Measurements from ENCODE around the gene FARP1. TPM values are rescaled to one million over a fixed set of nuclear protein-coding genes. Genes with fewer than 3 reads are reported as not detected.

FARP1 gene, protein sequence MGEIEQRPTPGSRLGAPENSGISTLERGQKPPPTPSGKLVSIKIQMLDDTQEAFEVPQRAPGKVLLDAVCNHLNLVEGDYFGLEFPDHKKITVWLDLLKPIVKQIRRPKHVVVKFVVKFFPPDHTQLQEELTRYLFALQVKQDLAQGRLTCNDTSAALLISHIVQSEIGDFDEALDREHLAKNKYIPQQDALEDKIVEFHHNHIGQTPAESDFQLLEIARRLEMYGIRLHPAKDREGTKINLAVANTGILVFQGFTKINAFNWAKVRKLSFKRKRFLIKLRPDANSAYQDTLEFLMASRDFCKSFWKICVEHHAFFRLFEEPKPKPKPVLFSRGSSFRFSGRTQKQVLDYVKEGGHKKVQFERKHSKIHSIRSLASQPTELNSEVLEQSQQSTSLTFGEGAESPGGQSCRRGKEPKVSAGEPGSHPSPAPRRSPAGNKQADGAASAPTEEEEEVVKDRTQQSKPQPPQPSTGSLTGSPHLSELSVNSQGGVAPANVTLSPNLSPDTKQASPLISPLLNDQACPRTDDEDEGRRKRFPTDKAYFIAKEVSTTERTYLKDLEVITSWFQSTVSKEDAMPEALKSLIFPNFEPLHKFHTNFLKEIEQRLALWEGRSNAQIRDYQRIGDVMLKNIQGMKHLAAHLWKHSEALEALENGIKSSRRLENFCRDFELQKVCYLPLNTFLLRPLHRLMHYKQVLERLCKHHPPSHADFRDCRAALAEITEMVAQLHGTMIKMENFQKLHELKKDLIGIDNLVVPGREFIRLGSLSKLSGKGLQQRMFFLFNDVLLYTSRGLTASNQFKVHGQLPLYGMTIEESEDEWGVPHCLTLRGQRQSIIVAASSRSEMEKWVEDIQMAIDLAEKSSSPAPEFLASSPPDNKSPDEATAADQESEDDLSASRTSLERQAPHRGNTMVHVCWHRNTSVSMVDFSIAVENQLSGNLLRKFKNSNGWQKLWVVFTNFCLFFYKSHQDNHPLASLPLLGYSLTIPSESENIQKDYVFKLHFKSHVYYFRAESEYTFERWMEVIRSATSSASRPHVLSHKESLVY
- 1 to 10 TPM; 2.2 to 2.3 TPM for polyA plus RNA-seq

DNA sequence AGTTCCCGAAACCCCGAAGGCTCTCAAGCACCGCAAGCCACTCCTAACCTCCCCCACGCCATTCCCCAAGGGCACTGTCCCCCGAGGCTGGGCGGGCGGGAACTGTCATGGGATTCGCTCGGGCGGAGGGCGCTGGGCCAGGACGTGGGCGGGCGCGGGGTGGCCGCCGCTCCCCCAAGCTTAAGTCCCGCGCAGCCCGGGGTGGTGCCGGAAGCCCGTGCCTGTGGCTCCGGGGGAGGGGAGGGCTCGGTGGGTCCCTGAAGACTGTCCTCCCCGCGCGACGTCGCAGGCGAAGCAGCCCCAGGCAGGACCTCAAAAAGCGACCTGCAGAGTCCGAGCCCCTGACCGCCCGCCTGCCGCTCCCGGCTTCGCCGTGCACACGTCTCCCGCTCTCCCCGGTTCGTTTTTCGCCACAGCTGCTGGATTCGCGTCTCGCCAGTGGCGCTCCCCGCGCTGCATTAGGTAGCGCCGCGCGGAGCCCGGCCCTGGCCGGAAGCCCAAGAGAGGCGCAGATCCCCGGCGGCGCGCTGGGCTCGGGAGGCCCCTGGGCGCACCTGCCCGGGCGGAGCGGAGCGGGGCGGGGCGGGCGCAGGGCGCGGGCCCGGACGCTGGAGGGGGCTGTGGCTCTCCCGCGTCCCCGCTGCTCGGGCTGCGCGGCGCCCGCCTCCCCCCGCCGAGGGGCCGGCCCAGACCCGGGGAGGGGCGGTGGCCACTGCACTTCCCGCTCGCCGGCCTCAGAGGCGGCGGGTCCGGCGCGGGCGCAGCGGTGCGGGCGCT is at the start of gene FARP1:
Gene FARP1, plus strand, starts transcription at position 715 of the 777 bp plus-strand sequence. CDS start 70,149 bp downstream, outside the sequence.
- H3K27ac ChIP-seq (ENCODE audit: low read depth in 2 of 2, low read length in 1 of 2), result peak within 1 kb of the TSS; percentile 19 to 44
- H3K36me3 ChIP-seq (ENCODE audit: control insufficient read depth in 2 of 2, insufficient read depth in 2 of 2, low read length in 1 of 2), result no peaks in the 10 kb centered on the region
- H3K4me1 ChIP-seq (ENCODE audit: control insufficient read depth in 2 of 2, insufficient read depth in 2 of 2, low read length in 1 of 2), result peaks cover 3 to 4% of the 10 kb centered on the region in 2 donors
- H3K4me3 ChIP-seq (ENCODE audit: low read depth in 1 of 2, low read length in 2 of 2), result peak within 1 kb of the TSS; percentile 50 to 59
- H3K27me3 ChIP-seq (ENCODE audit: control insufficient read depth in 1 of 2, insufficient read depth in 2 of 2, low read length in 2 of 2), result no peaks in the 10 kb centered on the region
- 1% methylated on average over 60 to 98 of the region's 98 CpGs for WGBS, 2 donors
- no peaks in the 10 kb centered on the region for H3K9me3 ChIP-seq (ENCODE audit: control insufficient read depth in 2 of 2, insufficient read depth in 1 of 2, low read depth in 1 of 2, low read length in 1 of 2)

DNA sequence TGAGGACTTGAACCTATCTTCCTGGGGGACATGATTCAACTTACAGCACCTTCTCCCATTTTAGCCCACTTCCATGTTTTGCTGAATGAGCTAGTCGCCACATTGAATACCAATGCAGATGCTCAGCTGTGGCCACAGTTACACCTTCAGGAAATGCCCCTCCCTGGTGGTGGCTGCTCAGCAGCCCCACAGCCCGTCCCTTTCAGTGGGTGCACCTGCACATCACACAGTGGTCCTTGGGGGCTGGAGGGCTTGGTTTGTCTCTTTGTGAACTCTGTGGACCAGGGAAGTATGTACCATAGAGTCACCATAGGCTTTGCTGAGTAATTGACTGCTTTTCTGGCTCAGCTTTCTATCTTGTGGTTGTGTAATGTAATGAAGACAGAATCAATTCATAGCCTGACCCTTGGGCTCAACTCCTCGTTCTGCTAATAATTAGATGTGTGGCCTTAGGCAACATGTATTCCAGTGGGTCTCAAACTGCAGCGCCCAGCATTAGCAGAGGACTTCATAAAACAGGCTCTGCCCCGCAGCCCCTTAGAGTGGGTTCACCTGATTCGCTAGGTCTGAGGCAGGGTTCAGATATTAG is 48.1 kb upstream of the FARP1 start:
- Histone ChIP-seq H3K27ac (ENCODE audit: low read depth in 2 of 2, low read length in 1 of 2) (no peak overlapping the region), H3K27me3 (ENCODE audit: control insufficient read depth in 1 of 2, insufficient read depth in 2 of 2, low read length in 2 of 2) (no peaks in the 10 kb centered on the region), H3K4me3 (ENCODE audit: low read depth in 1 of 2, low read length in 2 of 2) (no peak overlapping the region), H3K4me1 (ENCODE audit: control insufficient read depth in 2 of 2, insufficient read depth in 2 of 2, low read length in 1 of 2) (no peaks in the 10 kb centered on the region), H3K9me3 (ENCODE audit: control insufficient read depth in 2 of 2, insufficient read depth in 1 of 2, low read depth in 1 of 2, low read length in 1 of 2) (no peaks in the 10 kb centered on the region), H3K36me3 (ENCODE audit: control insufficient read depth in 2 of 2, insufficient read depth in 2 of 2, low read length in 1 of 2) (no peaks in the 10 kb centered on the region)
- WGBS, 2 donors, result 80 to 85% methylated on average over 6 of the region's 6 CpGs

DNA sequence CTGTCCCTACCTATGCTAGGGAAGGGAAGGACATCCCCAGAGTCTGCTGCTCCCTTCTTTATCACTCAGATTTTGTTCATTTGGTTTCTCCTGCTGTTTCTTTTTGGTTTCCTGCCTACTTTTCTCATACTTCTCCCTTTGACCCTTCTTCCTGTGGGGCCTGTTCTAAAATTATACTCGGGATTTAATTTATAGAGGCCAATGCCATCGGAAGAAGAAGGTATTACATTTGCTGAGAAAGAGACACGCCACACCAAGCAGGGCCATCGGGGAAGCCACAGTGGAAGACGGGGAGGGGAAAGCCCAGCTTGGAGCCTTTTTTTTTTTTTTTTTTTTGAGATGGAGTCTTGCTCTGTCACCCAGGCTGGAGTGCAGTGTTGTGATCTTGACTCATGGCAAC is 46.8 kb upstream of the FARP1 start:
- H3K36me3 ChIP-seq (ENCODE audit: control insufficient read depth in 2 of 2, insufficient read depth in 2 of 2, low read length in 1 of 2), result no peaks in the 10 kb centered on the region
- 53 to 67% methylated on average over 5 of the region's 5 CpGs for WGBS, 2 donors
- no peaks in the 10 kb centered on the region for H3K27me3 ChIP-seq (ENCODE audit: control insufficient read depth in 1 of 2, insufficient read depth in 2 of 2, low read length in 2 of 2)
- no peaks in the 10 kb centered on the region for H3K9me3 ChIP-seq (ENCODE audit: control insufficient read depth in 2 of 2, insufficient read depth in 1 of 2, low read depth in 1 of 2, low read length in 1 of 2)
- H3K4me1 ChIP-seq (ENCODE audit: control insufficient read depth in 2 of 2, insufficient read depth in 2 of 2, low read length in 1 of 2), result no peaks in the 10 kb centered on the region
- no peak overlapping the region for H3K4me3 ChIP-seq (ENCODE audit: low read depth in 1 of 2, low read length in 2 of 2)
- H3K27ac ChIP-seq (ENCODE audit: low read depth in 2 of 2, low read length in 1 of 2), result no peak overlapping the region

DNA sequence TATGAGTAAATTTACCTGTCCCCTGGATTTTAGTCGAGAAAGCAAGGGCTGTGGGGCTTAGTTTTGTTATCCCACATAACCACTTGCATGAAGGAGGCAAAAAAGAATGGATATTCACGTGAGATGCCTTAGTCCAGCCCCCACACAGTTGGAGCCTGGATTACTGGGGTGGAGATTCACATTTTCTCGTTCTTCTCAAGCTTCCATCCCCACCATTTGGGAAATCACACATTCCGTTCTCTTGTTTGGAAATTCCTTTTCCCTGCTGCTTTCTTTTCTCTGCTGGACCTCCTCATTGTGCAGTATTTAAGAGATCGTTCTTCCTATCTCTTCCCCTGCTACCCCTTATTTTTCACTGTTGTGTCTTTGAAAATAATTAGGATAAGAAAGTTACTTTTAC is 45.1 kb upstream of the FARP1 start:
- Histone ChIP-seq H3K4me1 (ENCODE audit: control insufficient read depth in 2 of 2, insufficient read depth in 2 of 2, low read length in 1 of 2) (no peaks in the 10 kb centered on the region), H3K27ac (ENCODE audit: low read depth in 2 of 2, low read length in 1 of 2) (no peak overlapping the region), H3K4me3 (ENCODE audit: low read depth in 1 of 2, low read length in 2 of 2) (no peak overlapping the region), H3K9me3 (ENCODE audit: control insufficient read depth in 2 of 2, insufficient read depth in 1 of 2, low read depth in 1 of 2, low read length in 1 of 2) (no peaks in the 10 kb centered on the region), H3K27me3 (ENCODE audit: control insufficient read depth in 1 of 2, insufficient read depth in 2 of 2, low read length in 2 of 2) (no peaks in the 10 kb centered on the region), H3K36me3 (ENCODE audit: control insufficient read depth in 2 of 2, insufficient read depth in 2 of 2, low read length in 1 of 2) (no peaks in the 10 kb centered on the region)
- 75 to 76% methylated on average over 5 of the region's 5 CpGs for WGBS, 2 donors

DNA sequence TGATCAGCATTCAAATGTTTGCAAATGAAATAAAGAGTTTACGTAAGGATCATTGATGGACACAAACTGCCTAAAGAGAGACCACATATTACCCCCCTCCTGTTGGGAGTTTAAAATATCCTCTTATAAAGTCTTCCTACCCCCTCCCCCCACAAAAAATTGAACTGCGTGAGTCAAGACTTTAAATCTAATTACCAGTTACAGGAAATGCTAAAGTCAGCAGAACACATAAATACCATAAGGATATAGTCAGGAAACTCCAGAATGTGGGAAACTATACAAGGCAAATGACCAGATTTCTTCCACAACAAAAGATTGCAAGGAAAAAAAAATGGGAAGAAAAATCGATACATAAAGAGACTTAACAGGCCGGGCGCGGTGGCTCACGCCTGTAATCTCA is 44.4 kb upstream of the FARP1 start:
- Histone ChIP-seq H3K27ac (ENCODE audit: low read depth in 2 of 2, low read length in 1 of 2) (no peak overlapping the region), H3K4me3 (ENCODE audit: low read depth in 1 of 2, low read length in 2 of 2) (no peak overlapping the region), H3K27me3 (ENCODE audit: control insufficient read depth in 1 of 2, insufficient read depth in 2 of 2, low read length in 2 of 2) (no peaks in the 10 kb centered on the region), H3K36me3 (ENCODE audit: control insufficient read depth in 2 of 2, insufficient read depth in 2 of 2, low read length in 1 of 2) (no peaks in the 10 kb centered on the region), H3K9me3 (ENCODE audit: control insufficient read depth in 2 of 2, insufficient read depth in 1 of 2, low read depth in 1 of 2, low read length in 1 of 2) (no peaks in the 10 kb centered on the region), H3K4me1 (ENCODE audit: control insufficient read depth in 2 of 2, insufficient read depth in 2 of 2, low read length in 1 of 2) (no peaks in the 10 kb centered on the region)
- WGBS, 2 donors, result 91% methylated on average over 7 of the region's 7 CpGs

DNA sequence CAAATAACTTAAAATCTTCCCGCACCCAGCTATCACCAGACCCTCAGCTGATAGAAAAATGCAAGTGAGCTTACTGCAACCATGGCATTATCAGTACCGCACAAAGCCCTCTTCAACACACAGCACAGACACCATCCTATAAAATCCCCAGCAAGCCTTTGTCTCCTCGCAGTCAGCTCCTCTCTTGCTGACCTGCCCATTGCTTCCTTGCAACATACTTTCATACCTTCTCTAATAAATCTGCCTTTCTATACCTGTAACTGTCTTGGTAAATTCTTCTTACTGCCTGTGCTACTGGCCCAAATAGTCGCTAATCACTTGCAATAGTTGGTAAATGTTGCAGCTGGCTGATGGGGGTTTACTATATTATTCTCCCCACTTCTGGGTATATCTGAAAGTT is 43.3 kb upstream of the FARP1 start:
- Histone ChIP-seq H3K4me1 (ENCODE audit: control insufficient read depth in 2 of 2, insufficient read depth in 2 of 2, low read length in 1 of 2) (no peaks in the 10 kb centered on the region), H3K27ac (ENCODE audit: low read depth in 2 of 2, low read length in 1 of 2) (no peak overlapping the region), H3K4me3 (ENCODE audit: low read depth in 1 of 2, low read length in 2 of 2) (no peak overlapping the region), H3K9me3 (ENCODE audit: control insufficient read depth in 2 of 2, insufficient read depth in 1 of 2, low read depth in 1 of 2, low read length in 1 of 2) (no peaks in the 10 kb centered on the region), H3K27me3 (ENCODE audit: control insufficient read depth in 1 of 2, insufficient read depth in 2 of 2, low read length in 2 of 2) (no peaks in the 10 kb centered on the region), H3K36me3 (ENCODE audit: control insufficient read depth in 2 of 2, insufficient read depth in 2 of 2, low read length in 1 of 2) (no peaks in the 10 kb centered on the region)
- 91 to 96% methylated on average over 4 of the region's 4 CpGs for WGBS, 2 donors

DNA sequence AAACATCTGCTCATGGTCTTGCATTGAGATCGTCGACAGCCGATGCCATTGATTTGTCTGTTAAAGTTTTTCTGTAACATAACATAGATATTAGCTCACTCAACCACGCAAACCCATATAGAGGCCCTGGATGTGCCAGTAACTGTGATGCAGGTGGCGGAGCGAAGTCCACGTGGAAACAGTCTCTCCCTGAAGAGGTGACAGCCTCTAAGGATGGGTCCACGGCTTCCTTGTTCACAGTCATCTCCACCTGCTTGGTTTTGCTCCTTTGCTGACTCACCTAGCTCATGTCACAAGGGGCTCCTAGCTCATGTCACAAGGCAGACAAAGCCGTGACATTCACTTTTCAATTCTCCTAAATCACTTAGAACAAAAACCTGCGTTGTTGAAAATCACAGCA is 42.4 kb upstream of the FARP1 start:
- Histone ChIP-seq H3K4me1 (ENCODE audit: control insufficient read depth in 2 of 2, insufficient read depth in 2 of 2, low read length in 1 of 2) (no peaks in the 10 kb centered on the region), H3K4me3 (ENCODE audit: low read depth in 1 of 2, low read length in 2 of 2) (no peak overlapping the region), H3K36me3 (ENCODE audit: control insufficient read depth in 2 of 2, insufficient read depth in 2 of 2, low read length in 1 of 2) (no peaks in the 10 kb centered on the region), H3K27ac (ENCODE audit: low read depth in 2 of 2, low read length in 1 of 2) (no peak overlapping the region), H3K9me3 (ENCODE audit: control insufficient read depth in 2 of 2, insufficient read depth in 1 of 2, low read depth in 1 of 2, low read length in 1 of 2) (no peaks in the 10 kb centered on the region), H3K27me3 (ENCODE audit: control insufficient read depth in 1 of 2, insufficient read depth in 2 of 2, low read length in 2 of 2) (no peaks in the 10 kb centered on the region)
- 80 to 86% methylated on average over 10 of the region's 10 CpGs for WGBS, 2 donors

DNA sequence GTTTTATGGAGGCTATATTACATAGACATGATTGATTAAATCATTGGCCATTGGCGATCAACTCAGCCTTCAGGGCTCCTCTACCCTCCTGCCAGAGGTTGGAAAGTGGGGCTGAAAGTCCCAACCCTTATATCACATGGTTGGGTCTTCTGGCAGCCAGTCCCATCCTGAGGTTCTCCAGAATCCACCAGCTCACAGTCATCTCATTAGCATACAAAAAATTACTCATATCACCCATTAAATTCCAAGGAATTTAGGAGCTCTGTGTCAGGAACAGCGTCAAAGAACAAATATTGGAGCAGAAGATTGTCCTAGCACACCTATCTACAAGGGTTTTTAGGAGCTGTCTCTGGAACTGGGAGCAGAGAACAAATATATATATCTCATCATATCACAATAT is 39.4 kb upstream of the FARP1 start:
- Histone ChIP-seq H3K9me3 (ENCODE audit: control insufficient read depth in 2 of 2, insufficient read depth in 1 of 2, low read depth in 1 of 2, low read length in 1 of 2) (no peaks in the 10 kb centered on the region), H3K4me3 (ENCODE audit: low read depth in 1 of 2, low read length in 2 of 2) (no peak overlapping the region), H3K4me1 (ENCODE audit: control insufficient read depth in 2 of 2, insufficient read depth in 2 of 2, low read length in 1 of 2) (no peaks in the 10 kb centered on the region), H3K27ac (ENCODE audit: low read depth in 2 of 2, low read length in 1 of 2) (no peak overlapping the region), H3K27me3 (ENCODE audit: control insufficient read depth in 1 of 2, insufficient read depth in 2 of 2, low read length in 2 of 2) (no peaks in the 10 kb centered on the region), H3K36me3 (ENCODE audit: control insufficient read depth in 2 of 2, insufficient read depth in 2 of 2, low read length in 1 of 2) (no peaks in the 10 kb centered on the region)
- WGBS, 2 donors, result 86 to 94% methylated on average over 2 of the region's 2 CpGs
